Measurements from ENCODE around the gene IBA57.

DNA sequence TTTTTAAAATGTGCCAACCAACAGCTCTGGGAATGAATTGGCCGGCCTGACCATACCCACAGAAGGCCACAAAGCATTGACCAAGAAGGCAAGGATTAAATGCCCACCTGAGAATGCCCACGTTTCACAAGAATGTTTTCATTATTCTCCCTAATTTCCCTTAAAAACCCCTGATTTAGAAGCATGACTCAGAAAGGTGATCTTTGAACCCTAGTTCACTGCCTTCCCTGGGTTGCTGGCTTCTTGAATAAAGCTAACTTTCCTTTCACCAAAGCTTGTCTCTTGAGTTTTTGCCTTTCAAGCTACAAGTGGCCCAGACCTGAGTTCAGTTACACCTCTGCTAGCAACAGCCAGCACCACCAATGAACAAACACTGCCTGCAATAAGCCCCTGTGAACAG lies 42.1 kb upstream of the IBA57 start:
- TF ChIP-seq, protein P1, sequence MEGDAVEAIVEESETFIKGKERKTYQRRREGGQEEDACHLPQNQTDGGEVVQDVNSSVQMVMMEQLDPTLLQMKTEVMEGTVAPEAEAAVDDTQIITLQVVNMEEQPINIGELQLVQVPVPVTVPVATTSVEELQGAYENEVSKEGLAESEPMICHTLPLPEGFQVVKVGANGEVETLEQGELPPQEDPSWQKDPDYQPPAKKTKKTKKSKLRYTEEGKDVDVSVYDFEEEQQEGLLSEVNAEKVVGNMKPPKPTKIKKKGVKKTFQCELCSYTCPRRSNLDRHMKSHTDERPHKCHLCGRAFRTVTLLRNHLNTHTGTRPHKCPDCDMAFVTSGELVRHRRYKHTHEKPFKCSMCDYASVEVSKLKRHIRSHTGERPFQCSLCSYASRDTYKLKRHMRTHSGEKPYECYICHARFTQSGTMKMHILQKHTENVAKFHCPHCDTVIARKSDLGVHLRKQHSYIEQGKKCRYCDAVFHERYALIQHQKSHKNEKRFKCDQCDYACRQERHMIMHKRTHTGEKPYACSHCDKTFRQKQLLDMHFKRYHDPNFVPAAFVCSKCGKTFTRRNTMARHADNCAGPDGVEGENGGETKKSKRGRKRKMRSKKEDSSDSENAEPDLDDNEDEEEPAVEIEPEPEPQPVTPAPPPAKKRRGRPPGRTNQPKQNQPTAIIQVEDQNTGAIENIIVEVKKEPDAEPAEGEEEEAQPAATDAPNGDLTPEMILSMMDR (IDR thresholded peaks at IDR 0.05; ENCODE audit: poor library complexity): no peak
- TF ChIP-seq EZH2phosphoT487 (IDR thresholded peaks at IDR 0.05; ENCODE audit: low read depth, severe bottlenecking, unreplicated experiment): no peak
